ENCODE data around the gene CMAS. TPM values are rescaled to one million over a fixed set of nuclear protein-coding genes. Genes with fewer than 3 reads are reported as not detected.

Gene CMAS
- total RNA-seq, 1 experiment from 2014 or later, result 35.6 TPM

- Mint-ChIP-seq H3K27me3 (ENCODE audit: unreplicated experiment) (no peaks in the 10 kb centered on the region), H3K4me3 (ENCODE audit: low read depth, unreplicated experiment) (no peak overlapping the region), H3K36me3 (ENCODE audit: insufficient read depth, unreplicated experiment) (no peaks in the 10 kb centered on the region), H3K27ac (ENCODE audit: unreplicated experiment) (no peak overlapping the region), H3K4me1 (ENCODE audit: low read depth, unreplicated experiment) (no peaks in the 10 kb centered on the region), H3K9me3 (ENCODE audit: low read depth, unreplicated experiment) (peaks cover 6% of the 10 kb centered on the region)
- DNase-seq, result no peak
- CTCF ChIA-PET, result no interaction called here
- intact Hi-C loops (cut with micrococcal nuclease; ENCODE audit: unreplicated experiment), result no loop called here
- no peak for TF ChIP-seq CTCF (IDR thresholded peaks at IDR 0.05; ENCODE audit: unreplicated experiment)
- BruUV-seq (replicated peaks), result no TSS peak
Observed at GRCh38 chr12:22008196-22008595, 37.8 kb upstream of the CMAS start.

- no peaks in the 10 kb centered on the region for H3K36me3 Mint-ChIP-seq (ENCODE audit: insufficient read depth, unreplicated experiment)
- no peak overlapping the region for H3K4me3 Mint-ChIP-seq (ENCODE audit: low read depth, unreplicated experiment)
- CTCF ChIA-PET, result interaction anchor here (0.7 kb wide), 1 partner anchor 9 kb away, joined by 3 read pairs; no protein-coding TSS in a partner anchor
- no peak for TF ChIP-seq CTCF (IDR thresholded peaks at IDR 0.05; ENCODE audit: unreplicated experiment)
- no peak for DNase-seq
- H3K27me3 Mint-ChIP-seq (ENCODE audit: unreplicated experiment), result no peaks in the 10 kb centered on the region
- H3K27ac Mint-ChIP-seq (ENCODE audit: unreplicated experiment), result no peak overlapping the region
- H3K9me3 Mint-ChIP-seq (ENCODE audit: low read depth, unreplicated experiment), result no peaks in the 10 kb centered on the region
- intact Hi-C loops (cut with micrococcal nuclease; ENCODE audit: unreplicated experiment), result loop anchor here (10.0 kb wide), 1 partner anchor 409 kb away; the partner anchor contains the start of gene GYS2
- BruUV-seq (replicated peaks), result no TSS peak
- H3K4me1 Mint-ChIP-seq (ENCODE audit: low read depth, unreplicated experiment), result no peaks in the 10 kb centered on the region
Observed at GRCh38 chr12:22014041-22014782, 31.8 kb upstream of the CMAS start.

GRCh38 chr12:22014783-22015144, 31.3 kb upstream of the CMAS start:
- DNase-seq, result no peak
- Mint-ChIP-seq H3K9me3 (ENCODE audit: low read depth, unreplicated experiment) (no peaks in the 10 kb centered on the region), H3K4me3 (ENCODE audit: low read depth, unreplicated experiment) (no peak overlapping the region), H3K36me3 (ENCODE audit: insufficient read depth, unreplicated experiment) (no peaks in the 10 kb centered on the region), H3K4me1 (ENCODE audit: low read depth, unreplicated experiment) (no peaks in the 10 kb centered on the region), H3K27ac (ENCODE audit: unreplicated experiment) (no peak overlapping the region), H3K27me3 (ENCODE audit: unreplicated experiment) (no peaks in the 10 kb centered on the region)
- BruUV-seq (replicated peaks), result no TSS peak
- CTCF ChIA-PET, result no interaction called here
- intact Hi-C loops (cut with micrococcal nuclease; ENCODE audit: unreplicated experiment), result loop anchor here (10.0 kb wide), 1 partner anchor 410 kb away; the partner anchor contains the start of gene GYS2
- TF ChIP-seq CTCF (IDR thresholded peaks at IDR 0.05; ENCODE audit: unreplicated experiment), result no peak

GRCh38 chr12:22016982-22017381, 29.0 kb upstream of the CMAS start:
- CTCF ChIA-PET, result interaction anchor here (2.5 kb wide), 1 partner anchor 319 kb away, joined by 28 read pairs; no protein-coding TSS in a partner anchor
- H3K36me3 Mint-ChIP-seq (ENCODE audit: insufficient read depth, unreplicated experiment), result no peaks in the 10 kb centered on the region
- H3K4me1 Mint-ChIP-seq (ENCODE audit: low read depth, unreplicated experiment), result peaks cover 9% of the 10 kb centered on the region
- no peaks in the 10 kb centered on the region for H3K9me3 Mint-ChIP-seq (ENCODE audit: low read depth, unreplicated experiment)
- no peaks in the 10 kb centered on the region for H3K27me3 Mint-ChIP-seq (ENCODE audit: unreplicated experiment)
- no TSS peak for BruUV-seq (replicated peaks)
- no peak for TF ChIP-seq CTCF (IDR thresholded peaks at IDR 0.05; ENCODE audit: unreplicated experiment)
- no peak overlapping the region for H3K27ac Mint-ChIP-seq (ENCODE audit: unreplicated experiment)
- intact Hi-C loops (cut with micrococcal nuclease; ENCODE audit: unreplicated experiment), result loop anchor here (10.0 kb wide), 1 partner anchor 412 kb away; the partner anchor contains the start of gene GYS2
- H3K4me3 Mint-ChIP-seq (ENCODE audit: low read depth, unreplicated experiment), result no peak overlapping the region
- DNase-seq, result no peak
